A549 (cell line): ENCODE measurements around the gene LATS1.
"Not testable (repeated sequence)": the region's sequence is repeated elsewhere in the genome, so short reads cannot be mapped to it uniquely, and the experiment has no call there.

Experiments used
- JUN ChIP-seq, 2 experiments: fragments of >200 bp; sonication (Bioruptor Twin); formaldehyde crosslinking; IDR thresholded peaks; 2 replicates in 1 of 2; 3 replicates in 1 of 2; pipeline ENCODE4 v1.6.1; 2016 to 2017
- RARB ChIP-seq: fragments of 250-450 bp; sonication (Bioruptor Pico); IDR thresholded peaks from 2 replicates; pipeline ENCODE4 v1.8.0; 2021; ENCODE audit warnings: mild to moderate bottlenecking, moderate library complexity

DNA sequence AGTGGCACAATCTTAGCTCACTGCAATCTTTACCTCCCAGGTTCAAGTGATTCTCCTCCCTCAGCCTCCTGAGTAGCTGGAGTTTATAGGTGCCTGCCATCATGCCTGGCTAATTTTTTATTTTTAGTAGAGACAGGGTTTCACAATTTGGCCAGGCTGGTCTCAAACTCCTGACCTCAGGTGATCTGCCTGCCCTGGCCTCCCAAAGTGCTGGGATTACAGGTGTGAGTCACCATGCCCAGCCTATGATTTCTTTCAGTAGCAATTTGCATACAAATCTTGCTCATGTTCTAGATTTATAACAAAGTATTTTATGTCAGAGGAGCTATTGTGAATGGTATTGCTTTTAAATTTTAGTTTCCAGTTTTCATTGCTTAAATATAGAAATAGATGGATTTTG, 45.6 kb downstream of the LATS1 start:
- not testable (repeated sequence) for TF ChIP-seq JUN (IDR thresholded peaks at IDR 0.05); RARB (CRISPR knock-in tag)
